ENCODE results near the gene PIGP. TPM values are rescaled to one million over a fixed set of nuclear protein-coding genes. Genes with fewer than 3 reads are reported as not detected.

Gene PIGP
- polyA plus RNA-seq, 3 donors: 8.8 to 17.6 (median 10.6) TPM

GRCh38 chr21:37032877-37033471, 39.9 kb downstream of the PIGP start:
- peaks cover 0 to 4% (median 2%) of the 10 kb centered on the region in 3 donors for H3K27me3 Mint-ChIP-seq (ENCODE audit: low read depth in 3 of 3)
- H4K20me1 ChIP-seq (ENCODE audit: insufficient read depth, low read length): no peaks in the 10 kb centered on the region
- H3K27me3 ChIP-seq (ENCODE audit: control insufficient read depth in 2 of 2, insufficient read depth in 2 of 2, low read length in 2 of 2): no peaks in the 10 kb centered on the region
- DNase-seq: no peak
- H3K9me3 ChIP-seq (replicated peaks in 1 of 2; ENCODE audit: control insufficient read depth in 1 of 2, insufficient read depth in 1 of 2, low read length in 2 of 2): no peaks in the 10 kb centered on the region
- no peaks in the 10 kb centered on the region for H3K4me1 ChIP-seq (ENCODE audit: control insufficient read depth in 1 of 2, insufficient read depth in 2 of 2, low read length in 2 of 2)
- no peak overlapping the region for H3K27ac Mint-ChIP-seq
- H3K4me3 Mint-ChIP-seq: no peak overlapping the region
- TF ChIP-seq CTCF (IDR thresholded peaks at IDR 0.05): no peak
- no peak overlapping the region for H3K4me3 ChIP-seq (replicated peaks in 1 of 3; ENCODE audit: low read depth in 2 of 3, low read length in 3 of 3)
- intact Hi-C loops (cut with micrococcal nuclease): no loop called here
- H3K79me2 ChIP-seq (ENCODE audit: insufficient read depth, low read length): no peaks in the 10 kb centered on the region
- H3K36me3 Mint-ChIP-seq: no peaks in the 10 kb centered on the region
- H3K4me2 ChIP-seq (replicated peaks; ENCODE audit: extremely low read depth, low read length, poor library complexity, severe bottlenecking): no peak overlapping the region
- no peak overlapping the region for H2AFZ ChIP-seq (ENCODE audit: insufficient read depth, low read depth, low read length, poor library complexity, severe bottlenecking)
- no peaks in the 10 kb centered on the region for H3K4me1 Mint-ChIP-seq
- H3K36me3 ChIP-seq (replicated peaks in 1 of 2; ENCODE audit: control insufficient read depth in 1 of 2, insufficient read depth in 2 of 2, low read length in 2 of 2): no peaks in the 10 kb centered on the region
- H3K9ac ChIP-seq (ENCODE audit: insufficient read depth, low read length, poor library complexity, severe bottlenecking): no peak overlapping the region
- peaks cover 0 to 9% (median 0%) of the 10 kb centered on the region in 7 donors for H3K9me3 Mint-ChIP-seq
- no peak overlapping the region for H3K27ac ChIP-seq (ENCODE audit: low read depth in 1 of 2, low read length in 2 of 2)
- WGBS (ENCODE audit: insufficient coverage): 88% methylated on average over 1 of the region's 4 CpGs

GRCh38 chr21:37032293-37032692, 40.6 kb downstream of the PIGP start:
- Histone ChIP-seq H3K27me3 (ENCODE audit: control insufficient read depth in 2 of 2, insufficient read depth in 2 of 2, low read length in 2 of 2) (no peaks in the 10 kb centered on the region), H3K27ac (ENCODE audit: low read depth in 1 of 2, low read length in 2 of 2) (no peak overlapping the region), H4K20me1 (ENCODE audit: insufficient read depth, low read length) (no peaks in the 10 kb centered on the region), H3K79me2 (ENCODE audit: insufficient read depth, low read length) (no peaks in the 10 kb centered on the region), H3K9ac (ENCODE audit: insufficient read depth, low read length, poor library complexity, severe bottlenecking) (no peak overlapping the region), H3K4me1 (ENCODE audit: control insufficient read depth in 1 of 2, insufficient read depth in 2 of 2, low read length in 2 of 2) (no peaks in the 10 kb centered on the region), H3K4me2 (replicated peaks; ENCODE audit: extremely low read depth, low read length, poor library complexity, severe bottlenecking) (no peak overlapping the region), H3K4me3 (replicated peaks in 1 of 3; ENCODE audit: low read depth in 2 of 3, low read length in 3 of 3) (no peak overlapping the region), H3K36me3 (replicated peaks in 1 of 2; ENCODE audit: control insufficient read depth in 1 of 2, insufficient read depth in 2 of 2, low read length in 2 of 2) (no peaks in the 10 kb centered on the region), H2AFZ (ENCODE audit: insufficient read depth, low read depth, low read length, poor library complexity, severe bottlenecking) (no peak overlapping the region), H3K9me3 (replicated peaks in 1 of 2; ENCODE audit: control insufficient read depth in 1 of 2, insufficient read depth in 1 of 2, low read length in 2 of 2) (no peaks in the 10 kb centered on the region)
- 88% methylated on average over 1 of the region's 5 CpGs for WGBS (ENCODE audit: insufficient coverage)
- Mint-ChIP-seq H3K4me3 (no peak overlapping the region), H3K36me3 (no peaks in the 10 kb centered on the region), H3K9me3 (peaks cover 0 to 9% (median 0%) of the 10 kb centered on the region in 7 donors), H3K27ac (no peak overlapping the region), H3K27me3 (ENCODE audit: low read depth in 3 of 3) (peaks cover 0 to 4% (median 2%) of the 10 kb centered on the region in 3 donors), H3K4me1 (no peaks in the 10 kb centered on the region)
- intact Hi-C loops (cut with micrococcal nuclease): no loop called here
- TF ChIP-seq CTCF (IDR thresholded peaks at IDR 0.05): no peak
- DNase-seq: no peak
